ENCODE results near the gene DNAJB9. TPM values are rescaled to one million over a fixed set of nuclear protein-coding genes. Genes with fewer than 3 reads are reported as not detected.
A peak's percentile ranks its signal among the peaks of the same experiment; 100 is the strongest.

Gene DNAJB9
- 10 to 100 TPM; 25.5 to 33.8 (median 29.1) TPM for total RNA-seq
- 10 to 100 TPM; 48.5 to 55.0 (median 52.7) TPM for polyA plus RNA-seq
- long read RNA-seq, donor 1, transcript DNAJB9-201 (3 exons, 2,715 nt): major isoform, 47 of 48 reads
- long read RNA-seq, donor 1, partial matches to known transcripts: 1 of 48 reads
- long read RNA-seq, donor 1, other reads (novel, unspliced or antisense): 0 of 48 reads
- long read RNA-seq, donor 2, transcript DNAJB9-201 (3 exons, 2,715 nt): major isoform, 139 of 147 reads
- long read RNA-seq, donor 2, partial matches to known transcripts: 1 of 147 reads
- long read RNA-seq, donor 2, other reads (novel, unspliced or antisense): 7 of 147 reads

DNA sequence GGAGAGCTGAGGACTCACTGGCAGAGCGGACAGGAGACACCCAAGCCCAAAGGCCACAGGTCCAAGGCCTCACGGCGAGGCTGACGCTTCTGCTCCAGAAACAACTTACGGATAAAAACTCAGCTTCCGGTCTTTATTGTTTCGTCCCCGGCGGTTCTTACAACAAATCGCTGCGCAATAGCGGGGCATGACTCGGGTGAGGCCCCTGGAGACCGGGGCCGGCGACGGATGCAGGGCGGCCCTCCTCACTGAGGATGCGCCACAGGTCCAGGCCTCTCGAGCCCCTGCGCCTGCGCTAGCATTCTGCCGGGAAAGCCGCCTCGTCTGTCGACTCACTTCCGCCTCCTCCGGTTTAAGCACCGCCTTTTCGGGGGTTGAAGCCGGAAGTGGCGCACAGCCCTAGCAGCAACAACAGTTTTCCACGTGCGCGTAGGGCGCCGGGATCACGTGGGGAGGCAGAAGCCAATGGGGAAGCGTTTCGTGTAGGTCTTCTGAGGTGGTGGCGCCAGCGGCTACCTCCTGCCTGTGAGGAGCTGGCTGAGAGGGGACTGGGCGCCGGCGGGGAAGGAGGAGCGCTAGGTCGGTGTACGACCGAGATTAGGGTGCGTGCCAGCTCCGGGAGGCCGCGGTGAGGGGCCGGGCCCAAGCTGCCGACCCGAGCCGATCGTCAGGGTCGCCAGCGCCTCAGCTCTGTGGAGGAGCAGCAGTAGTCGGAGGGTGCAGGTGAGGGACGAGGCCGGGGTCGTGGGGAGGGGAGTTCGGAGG is at the start of gene DNAJB9, which contains the start of gene THAP5:
Gene DNAJB9 (plus strand): TSS at position 494 of the 765 bp plus-strand sequence. CDS start 1,853 bp downstream, outside the sequence.
Gene THAP5 (minus strand): TSS at position 326 of the 765 bp plus-strand sequence. CDS start 137 bp downstream, at position 189.
- H3K9me3 ChIP-seq: no peaks in the 10 kb centered on the region
- no peak for TF ChIP-seq CTCF (IDR thresholded peaks at IDR 0.05)
- peaks cover 53% of the 10 kb centered on the region for H3K4me1 ChIP-seq
- DNase-seq (peak; percentile 99 to 100), ATAC-seq (peak; percentile 96 to 98 (median 98))
- intact Hi-C loops (cut with DNase I): loop anchor here (1.0 to 2.0 kb wide), 2 partner anchors 43 kb away; partner anchors contain the start of gene PNPLA8 (in 2 of the 2)
- H3K27ac ChIP-seq: peak within 1 kb of the TSS; percentile 94
- H3K36me3 ChIP-seq (ENCODE audit: insufficient read depth in 1 of 2, low read depth in 1 of 2): peaks cover 0 to 38% of the 10 kb centered on the region in 2 donors
- peak within 1 kb of the TSS; percentile 90 for H3K4me3 ChIP-seq
- no peaks in the 10 kb centered on the region for H3K27me3 ChIP-seq (ENCODE audit: insufficient read depth in 3 of 3, low read length in 2 of 3)
- 0% methylated on average over 65 of the region's 65 CpGs for WGBS, 3 donors

GRCh38 chr7:108522780-108523179 is 46.9 kb upstream of the DNAJB9 start:
- Histone ChIP-seq H3K27me3 (ENCODE audit: insufficient read depth in 3 of 3, low read length in 2 of 3) (no peaks in the 10 kb centered on the region), H3K9me3 (no peaks in the 10 kb centered on the region), H3K4me1 (peaks cover 39% of the 10 kb centered on the region), H3K36me3 (ENCODE audit: insufficient read depth in 1 of 2, low read depth in 1 of 2) (peaks cover 2 to 24% of the 10 kb centered on the region in 2 donors), H3K4me3 (no peak overlapping the region), H3K27ac (peak overlapping the region; percentile 98)
- 86 to 92% (median 87%) methylated on average over 2 of the region's 2 CpGs for WGBS, 3 donors
- DNase-seq (no peak), ATAC-seq (no peak)
- intact Hi-C loops (cut with DNase I): no loop called here
- no peak for TF ChIP-seq CTCF (IDR thresholded peaks at IDR 0.05)

- Histone ChIP-seq H3K27ac (peak overlapping the region; percentile 98), H3K4me3 (peak overlapping the region; percentile 70), H3K36me3 (ENCODE audit: insufficient read depth in 1 of 2, low read depth in 1 of 2) (peaks cover 2 to 4% of the 10 kb centered on the region in 2 donors), H3K9me3 (no peaks in the 10 kb centered on the region), H3K27me3 (ENCODE audit: insufficient read depth in 3 of 3, low read length in 2 of 3) (no peaks in the 10 kb centered on the region), H3K4me1 (peaks cover 38% of the 10 kb centered on the region)
- 0 to 1% (median 1%) methylated on average over 16 to 22 of the region's 22 CpGs for WGBS, 3 donors
- DNase-seq (peak in 1 of 2 donors; percentile 84), ATAC-seq (peak; percentile 67 to 78 (median 68))
- intact Hi-C loops (cut with DNase I): no loop called here
- TF ChIP-seq CTCF (IDR thresholded peaks at IDR 0.05): no peak
These were observed 44.2 kb upstream of the DNAJB9 start for GRCh38 chr7:108525327-108525984.

GRCh38 chr7:108525985-108526767 is 43.5 kb upstream of the DNAJB9 start, which contains the start of gene PNPLA8:
Gene PNPLA8 (minus strand): TSS chr7:108526135. CDS start chr7:108515491, 10,644 bp downstream.
- WGBS, 3 donors: 0 to 1% (median 1%) methylated on average over 48 to 64 of the region's 64 CpGs
- Histone ChIP-seq H3K4me1 (peaks cover 31% of the 10 kb centered on the region), H3K36me3 (ENCODE audit: insufficient read depth in 1 of 2, low read depth in 1 of 2) (peaks cover 2 to 4% of the 10 kb centered on the region in 2 donors), H3K27me3 (ENCODE audit: insufficient read depth in 3 of 3, low read length in 2 of 3) (no peaks in the 10 kb centered on the region), H3K9me3 (no peaks in the 10 kb centered on the region), H3K4me3 (peak within 1 kb of the TSS; percentile 70), H3K27ac (peak within 1 kb of the TSS; percentile 98)
- DNase-seq (peak; percentile 100), ATAC-seq (peak; percentile 91 to 96 (median 94))
- TF ChIP-seq CTCF (IDR thresholded peaks at IDR 0.05): peak; percentile 20
- intact Hi-C loops (cut with DNase I): loop anchor here (1.0 to 2.0 kb wide), 2 partner anchors 43 kb away; partner anchors contain the start of genes DNAJB9 (in 2 of the 2) and THAP5 (in 2 of the 2)

Measured in psoas muscle (tissue), 8 donors.